Measurements from ENCODE around the gene JAK1. TPM values are rescaled to one million over a fixed set of nuclear protein-coding genes. Genes with fewer than 3 reads are reported as not detected.

JAK1 gene
- total RNA-seq, 1 experiment from 2014 or later: 27.8 TPM

DNA sequence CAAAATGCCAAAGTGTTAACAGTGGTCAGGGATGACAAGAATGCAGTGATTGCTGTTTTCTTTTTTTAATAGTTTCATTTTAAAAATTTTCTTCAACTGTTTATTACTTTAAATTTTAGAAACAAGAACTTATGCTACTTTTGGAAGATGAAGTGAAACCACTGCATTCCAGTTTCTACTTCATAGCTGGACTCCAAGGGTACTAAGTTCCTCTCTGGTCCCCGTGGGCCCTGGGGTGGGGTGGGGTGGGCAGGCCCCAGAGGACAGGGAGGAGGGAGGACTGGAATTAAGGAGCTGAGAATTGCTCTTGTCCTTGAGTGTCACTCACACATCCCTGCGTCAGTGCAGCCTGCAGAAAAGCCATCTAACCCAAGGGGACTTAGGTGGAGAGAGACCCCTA lies 124.1 kb downstream of the JAK1 start (continued):
- TF ChIP-seq, protein P1, sequence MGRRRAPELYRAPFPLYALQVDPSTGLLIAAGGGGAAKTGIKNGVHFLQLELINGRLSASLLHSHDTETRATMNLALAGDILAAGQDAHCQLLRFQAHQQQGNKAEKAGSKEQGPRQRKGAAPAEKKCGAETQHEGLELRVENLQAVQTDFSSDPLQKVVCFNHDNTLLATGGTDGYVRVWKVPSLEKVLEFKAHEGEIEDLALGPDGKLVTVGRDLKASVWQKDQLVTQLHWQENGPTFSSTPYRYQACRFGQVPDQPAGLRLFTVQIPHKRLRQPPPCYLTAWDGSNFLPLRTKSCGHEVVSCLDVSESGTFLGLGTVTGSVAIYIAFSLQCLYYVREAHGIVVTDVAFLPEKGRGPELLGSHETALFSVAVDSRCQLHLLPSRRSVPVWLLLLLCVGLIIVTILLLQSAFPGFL (CRISPR knock-in tag; IDR thresholded peaks at IDR 0.05; ENCODE audit: borderline replicate concordance): no peak

DNA sequence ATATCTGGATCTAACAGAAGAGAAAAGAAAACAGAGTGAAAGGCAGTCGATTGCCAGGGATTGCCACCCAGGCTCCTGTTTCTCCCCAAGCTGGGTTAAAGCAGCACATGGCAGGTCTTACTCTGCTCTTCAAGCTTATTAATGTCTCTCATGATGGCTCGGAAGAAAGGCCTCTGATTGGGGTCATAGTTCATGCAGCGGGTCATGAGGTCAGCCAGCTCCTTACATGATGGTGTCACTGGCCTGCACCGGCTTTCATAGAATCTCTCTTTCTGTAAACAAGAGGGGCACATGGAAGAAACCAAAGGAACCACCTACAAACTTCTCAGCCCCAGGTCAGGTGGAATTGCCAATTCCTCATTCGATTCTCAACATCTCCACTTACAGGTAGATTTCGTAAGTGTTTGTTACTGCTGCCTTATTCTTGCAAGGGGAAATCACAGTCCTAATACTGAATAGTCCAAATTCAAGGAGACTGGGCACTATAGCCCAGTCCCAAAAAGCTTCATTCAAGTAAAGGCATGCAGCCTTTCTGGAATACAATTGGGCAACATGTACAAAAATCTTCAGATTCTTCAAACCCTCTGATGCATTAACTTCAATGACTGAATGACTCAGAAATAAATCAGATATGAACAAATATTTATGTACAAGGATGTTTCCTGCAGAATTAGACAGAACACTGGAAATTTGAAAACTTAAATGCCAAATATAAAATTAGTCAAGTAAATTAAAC lies 124.9 kb downstream of the JAK1 start:
- no peak overlapping the region for H3K4me3 Mint-ChIP-seq
- H3K27ac Mint-ChIP-seq: no peak overlapping the region
- H3K9me3 Mint-ChIP-seq: no peaks in the 10 kb centered on the region
- ChIA-PET POLR2A (no interaction called here), CTCF (no interaction called here)
- no peak for ATAC-seq
- DNase-seq (ENCODE audit: low spot score): no peak
- no peak for TF ChIP-seq FOXP1 (CRISPR knock-in tag; IDR thresholded peaks at IDR 0.05; ENCODE audit: borderline replicate concordance)
- no peak for TF ChIP-seq ZNF416 (CRISPR knock-in tag; IDR thresholded peaks at IDR 0.05)
- TF ChIP-seq ZNF138 (CRISPR knock-in tag; conservative IDR thresholded peaks at IDR 0.05): no peak
- TF ChIP-seq, protein P2, sequence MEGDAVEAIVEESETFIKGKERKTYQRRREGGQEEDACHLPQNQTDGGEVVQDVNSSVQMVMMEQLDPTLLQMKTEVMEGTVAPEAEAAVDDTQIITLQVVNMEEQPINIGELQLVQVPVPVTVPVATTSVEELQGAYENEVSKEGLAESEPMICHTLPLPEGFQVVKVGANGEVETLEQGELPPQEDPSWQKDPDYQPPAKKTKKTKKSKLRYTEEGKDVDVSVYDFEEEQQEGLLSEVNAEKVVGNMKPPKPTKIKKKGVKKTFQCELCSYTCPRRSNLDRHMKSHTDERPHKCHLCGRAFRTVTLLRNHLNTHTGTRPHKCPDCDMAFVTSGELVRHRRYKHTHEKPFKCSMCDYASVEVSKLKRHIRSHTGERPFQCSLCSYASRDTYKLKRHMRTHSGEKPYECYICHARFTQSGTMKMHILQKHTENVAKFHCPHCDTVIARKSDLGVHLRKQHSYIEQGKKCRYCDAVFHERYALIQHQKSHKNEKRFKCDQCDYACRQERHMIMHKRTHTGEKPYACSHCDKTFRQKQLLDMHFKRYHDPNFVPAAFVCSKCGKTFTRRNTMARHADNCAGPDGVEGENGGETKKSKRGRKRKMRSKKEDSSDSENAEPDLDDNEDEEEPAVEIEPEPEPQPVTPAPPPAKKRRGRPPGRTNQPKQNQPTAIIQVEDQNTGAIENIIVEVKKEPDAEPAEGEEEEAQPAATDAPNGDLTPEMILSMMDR (IDR thresholded peaks at IDR 0.05): no peak
- TF ChIP-seq ZBTB21 (CRISPR knock-in tag; IDR thresholded peaks at IDR 0.05; ENCODE audit: borderline replicate concordance): no peak
- TF ChIP-seq, protein P3, sequence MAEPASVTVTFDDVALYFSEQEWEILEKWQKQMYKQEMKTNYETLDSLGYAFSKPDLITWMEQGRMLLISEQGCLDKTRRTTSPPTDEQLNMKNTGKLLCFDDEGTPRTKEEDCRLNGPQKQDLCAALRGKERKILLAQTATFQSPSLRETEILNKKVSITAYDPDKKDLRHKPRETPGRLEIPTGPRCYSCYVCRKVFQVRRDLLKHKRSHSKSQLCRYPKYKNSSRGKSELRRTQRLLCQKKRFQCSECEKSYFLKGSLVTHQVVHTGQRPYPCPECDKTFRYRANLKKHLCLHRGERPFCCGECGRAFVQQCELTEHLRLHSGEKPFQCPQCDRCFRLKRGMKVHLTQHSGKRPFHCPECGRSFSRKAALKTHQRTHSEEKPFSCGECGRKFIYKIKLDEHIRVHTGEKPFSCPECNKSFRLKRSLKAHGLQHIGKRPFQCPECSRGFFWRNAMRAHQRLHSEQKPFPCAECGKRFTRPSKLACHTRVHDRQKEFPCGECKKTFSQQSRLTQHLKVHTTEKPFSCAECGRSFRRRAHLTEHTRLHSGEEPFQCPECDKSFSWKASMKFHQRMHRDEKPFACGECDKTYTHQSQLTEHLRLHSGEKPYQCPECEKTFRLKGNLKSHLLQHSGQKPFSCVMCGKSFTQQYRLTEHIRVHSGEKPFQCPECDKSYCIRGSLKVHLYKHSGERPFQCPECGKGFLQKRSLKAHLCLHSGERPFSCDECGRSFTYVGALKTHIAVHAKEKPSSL (CRISPR knock-in tag; conservative IDR thresholded peaks at IDR 0.05): no peak
- TF ChIP-seq ZNF232 (CRISPR knock-in tag; IDR thresholded peaks at IDR 0.05): no peak
- TF ChIP-seq, protein P4, sequence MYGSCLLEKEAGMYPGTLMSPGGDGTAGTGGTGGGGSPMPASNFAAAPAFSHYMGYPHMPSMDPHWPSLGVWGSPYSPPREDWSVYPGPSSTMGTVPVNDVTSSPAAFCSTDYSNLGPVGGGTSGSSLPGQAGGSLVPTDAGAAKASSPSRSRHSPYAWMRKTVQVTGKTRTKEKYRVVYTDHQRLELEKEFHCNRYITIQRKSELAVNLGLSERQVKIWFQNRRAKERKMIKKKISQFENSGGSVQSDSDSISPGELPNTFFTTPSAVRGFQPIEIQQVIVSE (CRISPR knock-in tag; IDR thresholded peaks at IDR 0.05; ENCODE audit: borderline replicate concordance): no peak
- TF ChIP-seq OVOL2 (CRISPR knock-in tag; IDR thresholded peaks at IDR 0.05; ENCODE audit: borderline replicate concordance): no peak
- TF ChIP-seq, protein P5, sequence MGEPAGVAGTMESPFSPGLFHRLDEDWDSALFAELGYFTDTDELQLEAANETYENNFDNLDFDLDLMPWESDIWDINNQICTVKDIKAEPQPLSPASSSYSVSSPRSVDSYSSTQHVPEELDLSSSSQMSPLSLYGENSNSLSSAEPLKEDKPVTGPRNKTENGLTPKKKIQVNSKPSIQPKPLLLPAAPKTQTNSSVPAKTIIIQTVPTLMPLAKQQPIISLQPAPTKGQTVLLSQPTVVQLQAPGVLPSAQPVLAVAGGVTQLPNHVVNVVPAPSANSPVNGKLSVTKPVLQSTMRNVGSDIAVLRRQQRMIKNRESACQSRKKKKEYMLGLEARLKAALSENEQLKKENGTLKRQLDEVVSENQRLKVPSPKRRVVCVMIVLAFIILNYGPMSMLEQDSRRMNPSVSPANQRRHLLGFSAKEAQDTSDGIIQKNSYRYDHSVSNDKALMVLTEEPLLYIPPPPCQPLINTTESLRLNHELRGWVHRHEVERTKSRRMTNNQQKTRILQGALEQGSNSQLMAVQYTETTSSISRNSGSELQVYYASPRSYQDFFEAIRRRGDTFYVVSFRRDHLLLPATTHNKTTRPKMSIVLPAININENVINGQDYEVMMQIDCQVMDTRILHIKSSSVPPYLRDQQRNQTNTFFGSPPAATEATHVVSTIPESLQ (CRISPR knock-in tag; IDR thresholded peaks at IDR 0.05): no peak
- TF ChIP-seq CREM (CRISPR knock-in tag; IDR thresholded peaks at IDR 0.05): no peak
- TF ChIP-seq, protein P6, sequence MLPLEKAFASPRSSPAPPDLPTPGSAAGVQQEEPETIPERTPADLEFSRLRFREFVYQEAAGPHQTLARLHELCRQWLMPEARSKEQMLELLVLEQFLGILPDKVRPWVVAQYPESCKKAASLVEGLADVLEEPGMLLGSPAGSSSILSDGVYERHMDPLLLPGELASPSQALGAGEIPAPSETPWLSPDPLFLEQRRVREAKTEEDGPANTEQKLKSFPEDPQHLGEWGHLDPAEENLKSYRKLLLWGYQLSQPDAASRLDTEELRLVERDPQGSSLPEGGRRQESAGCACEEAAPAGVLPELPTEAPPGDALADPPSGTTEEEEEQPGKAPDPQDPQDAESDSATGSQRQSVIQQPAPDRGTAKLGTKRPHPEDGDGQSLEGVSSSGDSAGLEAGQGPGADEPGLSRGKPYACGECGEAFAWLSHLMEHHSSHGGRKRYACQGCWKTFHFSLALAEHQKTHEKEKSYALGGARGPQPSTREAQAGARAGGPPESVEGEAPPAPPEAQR (CRISPR knock-in tag; IDR thresholded peaks at IDR 0.05): no peak
- no peak for TF ChIP-seq CREB1 (CRISPR knock-in tag; IDR thresholded peaks at IDR 0.05)
- TF ChIP-seq SOX15 (CRISPR knock-in tag; IDR thresholded peaks at IDR 0.05): no peak
- TF ChIP-seq NFATC4 (CRISPR knock-in tag; IDR thresholded peaks at IDR 0.05): no peak
- TF ChIP-seq, protein P7, sequence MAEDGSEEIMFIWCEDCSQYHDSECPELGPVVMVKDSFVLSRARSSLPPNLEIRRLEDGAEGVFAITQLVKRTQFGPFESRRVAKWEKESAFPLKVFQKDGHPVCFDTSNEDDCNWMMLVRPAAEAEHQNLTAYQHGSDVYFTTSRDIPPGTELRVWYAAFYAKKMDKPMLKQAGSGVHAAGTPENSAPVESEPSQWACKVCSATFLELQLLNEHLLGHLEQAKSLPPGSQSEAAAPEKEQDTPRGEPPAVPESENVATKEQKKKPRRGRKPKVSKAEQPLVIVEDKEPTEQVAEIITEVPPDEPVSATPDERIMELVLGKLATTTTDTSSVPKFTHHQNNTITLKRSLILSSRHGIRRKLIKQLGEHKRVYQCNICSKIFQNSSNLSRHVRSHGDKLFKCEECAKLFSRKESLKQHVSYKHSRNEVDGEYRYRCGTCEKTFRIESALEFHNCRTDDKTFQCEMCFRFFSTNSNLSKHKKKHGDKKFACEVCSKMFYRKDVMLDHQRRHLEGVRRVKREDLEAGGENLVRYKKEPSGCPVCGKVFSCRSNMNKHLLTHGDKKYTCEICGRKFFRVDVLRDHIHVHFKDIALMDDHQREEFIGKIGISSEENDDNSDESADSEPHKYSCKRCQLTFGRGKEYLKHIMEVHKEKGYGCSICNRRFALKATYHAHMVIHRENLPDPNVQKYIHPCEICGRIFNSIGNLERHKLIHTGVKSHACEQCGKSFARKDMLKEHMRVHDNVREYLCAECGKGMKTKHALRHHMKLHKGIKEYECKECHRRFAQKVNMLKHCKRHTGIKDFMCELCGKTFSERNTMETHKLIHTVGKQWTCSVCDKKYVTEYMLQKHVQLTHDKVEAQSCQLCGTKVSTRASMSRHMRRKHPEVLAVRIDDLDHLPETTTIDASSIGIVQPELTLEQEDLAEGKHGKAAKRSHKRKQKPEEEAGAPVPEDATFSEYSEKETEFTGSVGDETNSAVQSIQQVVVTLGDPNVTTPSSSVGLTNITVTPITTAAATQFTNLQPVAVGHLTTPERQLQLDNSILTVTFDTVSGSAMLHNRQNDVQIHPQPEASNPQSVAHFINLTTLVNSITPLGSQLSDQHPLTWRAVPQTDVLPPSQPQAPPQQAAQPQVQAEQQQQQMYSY (CRISPR knock-in tag; IDR thresholded peaks at IDR 0.05): no peak
- TF ChIP-seq, protein P8, sequence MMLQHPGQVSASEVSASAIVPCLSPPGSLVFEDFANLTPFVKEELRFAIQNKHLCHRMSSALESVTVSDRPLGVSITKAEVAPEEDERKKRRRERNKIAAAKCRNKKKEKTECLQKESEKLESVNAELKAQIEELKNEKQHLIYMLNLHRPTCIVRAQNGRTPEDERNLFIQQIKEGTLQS (CRISPR knock-in tag; conservative IDR thresholded peaks at IDR 0.05): no peak
- H3K36me3 Mint-ChIP-seq: peaks cover 30% of the 10 kb centered on the region
- H3K27me3 Mint-ChIP-seq (ENCODE audit: low read depth): no peaks in the 10 kb centered on the region
- peaks cover 6% of the 10 kb centered on the region for H3K4me1 Mint-ChIP-seq

Data from WTC11 (cell line).